ENCODE measurements around the gene FOLR3. TPM values are rescaled to one million over a fixed set of nuclear protein-coding genes. Genes with fewer than 3 reads are reported as not detected.

The FOLR3 gene
- total and polyA plus RNA-seq, 9 of the 15 experiments (the other 6 are each of a cell fraction or from before 2014, with no cell fraction given) = not detected

DNA sequence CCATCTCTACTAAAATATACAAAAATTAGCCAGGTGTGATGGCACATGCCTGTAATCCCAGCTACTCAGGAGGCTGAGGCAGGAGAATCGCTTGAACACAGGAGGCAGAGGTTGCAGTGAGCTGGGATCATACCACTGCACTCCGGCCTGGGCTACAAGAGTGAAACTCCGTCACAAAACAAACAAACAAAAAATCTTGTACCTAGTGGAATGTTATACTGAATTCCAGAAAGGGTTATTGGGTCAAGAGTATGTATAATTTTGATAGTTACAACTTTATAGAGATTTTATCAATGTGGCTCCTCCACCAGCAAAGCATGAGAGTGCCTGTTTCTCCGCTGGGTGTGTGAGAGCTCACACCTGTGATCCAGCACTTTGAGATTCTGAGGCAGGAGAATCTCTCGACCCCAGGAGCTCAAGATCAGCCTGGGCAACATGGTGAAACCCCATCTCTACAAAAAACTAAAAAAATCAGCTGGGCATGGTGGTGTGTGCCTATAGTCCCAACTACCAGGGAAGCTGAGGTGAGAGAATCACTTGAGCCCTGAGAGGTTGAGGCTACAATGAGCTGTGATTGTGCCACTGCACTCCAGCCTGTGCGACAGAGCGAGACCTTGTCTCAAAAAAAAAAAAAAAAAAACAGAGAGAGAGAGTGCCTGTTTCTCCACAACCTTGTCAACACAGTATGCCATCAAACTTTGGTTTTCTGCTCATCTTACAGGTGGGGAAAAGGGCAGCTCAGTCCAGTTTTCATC, 43.7 kb downstream of the FOLR3 start:
- FAIRE-seq (no peak), ATAC-seq (no peak), DNase-seq (ENCODE audit: extremely low read depth in 1 of 4, low spot score in 3 of 4) (no peak)
- H3K9me1 ChIP-seq (ENCODE audit: control insufficient read depth, insufficient read depth, low read length) = no peaks in the 10 kb centered on the region
- no peak overlapping the region for H3K27ac ChIP-seq (ENCODE audit: extremely low read depth, low read depth, low read length)
- no peak overlapping the region for H2AFZ ChIP-seq (ENCODE audit: low read depth, low read length)
- no peaks in the 10 kb centered on the region for H3K36me3 ChIP-seq (ENCODE audit: control insufficient read depth, insufficient read depth, low read length)
- H3K4me1 ChIP-seq (replicated peaks in 1 of 2; ENCODE audit: control insufficient read depth in 2 of 2, insufficient read depth in 2 of 2, low read length in 2 of 2) = peaks cover 0 to 3% of the 10 kb centered on the region in 2 experiments; a peak in 1 of 5 replicates
- no peaks in the 10 kb centered on the region for H3K79me2 ChIP-seq (ENCODE audit: control insufficient read depth, insufficient read depth, low read length)
- ChIA-PET CTCF (ENCODE audit: low intra/inter-chr PET ratio) (no interaction called here), POLR2A (interaction anchor here (1.0 kb wide), 1 partner anchor 189 kb away, joined by 3 read pairs; no protein-coding TSS in a partner anchor)
- TF ChIP-seq E2F3 (CRISPR knock-in tag; IDR thresholded peaks at IDR 0.05) (no peak), BRF1 (IDR thresholded peaks at IDR 0.05; ENCODE audit: borderline replicate concordance, extremely low read depth, insufficient read length) (no peak), ARHGAP35 (IDR thresholded peaks at IDR 0.05; ENCODE audit: partially characterized antibody) (no peak), RBM22 (IDR thresholded peaks at IDR 0.05; ENCODE audit: low read depth, low read length, poor library complexity, severe bottlenecking) (no peak), BHLHE40 (IDR thresholded peaks at IDR 0.05; ENCODE audit: low read length) (no peak), SPI1 (IDR thresholded peaks at IDR 0.05; ENCODE audit: borderline replicate concordance, low read depth, low read length) (no peak), POLR2G (IDR thresholded peaks at IDR 0.05; ENCODE audit: low read depth, low read length) (no peak), PML (IDR thresholded peaks at IDR 0.05; ENCODE audit: low read length) (no peak), CHAMP1 (IDR thresholded peaks at IDR 0.05) (no peak), ZNF696 (CRISPR knock-in tag; conservative IDR thresholded peaks at IDR 0.05) (no peak), SRSF9 (IDR thresholded peaks at IDR 0.05; ENCODE audit: borderline replicate concordance, low read depth, low read length) (no peak), RBM25 (IDR thresholded peaks at IDR 0.05; ENCODE audit: low read depth, low read length, severe bottlenecking) (no peak), ZNF444 (CRISPR knock-in tag; IDR thresholded peaks at IDR 0.05) (no peak)
- TF ChIP-seq, protein P1, sequence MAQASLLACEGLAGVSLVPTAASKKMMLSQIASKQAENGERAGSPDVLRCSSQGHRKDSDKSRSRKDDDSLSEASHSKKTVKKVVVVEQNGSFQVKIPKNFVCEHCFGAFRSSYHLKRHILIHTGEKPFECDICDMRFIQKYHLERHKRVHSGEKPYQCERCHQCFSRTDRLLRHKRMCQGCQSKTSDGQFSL (CRISPR knock-in tag; IDR thresholded peaks at IDR 0.05) = no peak
- TF ChIP-seq, protein P1 (tag; IDR thresholded peaks at IDR 0.05) = no peak
- H3K9me3 ChIP-seq (replicated peaks; ENCODE audit: control insufficient read depth, insufficient read depth, low read depth, low read length) = no peaks in the 10 kb centered on the region
- 27% methylated on average over 7 of the region's 7 CpGs for WGBS (ENCODE audit: insufficient coverage, low coverage, missing lambda C conversion rate)
- intact Hi-C loops (cut with micrococcal nuclease) = no loop called here
- in situ Hi-C loops (cut with MboI) = no loop called here
- H3K4me2 ChIP-seq (ENCODE audit: insufficient read depth, low read length) = no peak overlapping the region
- no peaks in the 10 kb centered on the region for H4K20me1 ChIP-seq (replicated peaks; ENCODE audit: control insufficient read depth, insufficient read depth, low read length)
- peaks cover 6 to 7% of the 10 kb centered on the region in 2 experiments; a peak in 2 of 5 replicates for H3K27me3 ChIP-seq (ENCODE audit: control insufficient read depth in 2 of 2, insufficient read depth in 2 of 2, low read length in 2 of 2)
- no peak overlapping the region for H3K4me3 ChIP-seq
- BruUV-seq (replicated peaks) = no TSS peak
- no peak overlapping the region for H3K9ac ChIP-seq (ENCODE audit: insufficient read depth in 1 of 2, low read depth in 2 of 2, low read length in 2 of 2)
